ENCODE measurements around the gene CCM2L.
"Not testable (repeated sequence)": the region's sequence is repeated elsewhere in the genome, so short reads cannot be mapped to it uniquely, and the experiment has no call there.

The CCM2L gene

GRCh38 chr20:32031007-32031958 is 21.0 kb downstream of the CCM2L start:
- peak; percentile 33 for DNase-seq

- no peak for DNase-seq
Observed at GRCh38 chr20:32033316-32033715, 23.1 kb downstream of the CCM2L start.

GRCh38 chr20:32033721-32034120 is 23.5 kb downstream of the CCM2L start:
- not testable (repeated sequence) for DNase-seq

DNA sequence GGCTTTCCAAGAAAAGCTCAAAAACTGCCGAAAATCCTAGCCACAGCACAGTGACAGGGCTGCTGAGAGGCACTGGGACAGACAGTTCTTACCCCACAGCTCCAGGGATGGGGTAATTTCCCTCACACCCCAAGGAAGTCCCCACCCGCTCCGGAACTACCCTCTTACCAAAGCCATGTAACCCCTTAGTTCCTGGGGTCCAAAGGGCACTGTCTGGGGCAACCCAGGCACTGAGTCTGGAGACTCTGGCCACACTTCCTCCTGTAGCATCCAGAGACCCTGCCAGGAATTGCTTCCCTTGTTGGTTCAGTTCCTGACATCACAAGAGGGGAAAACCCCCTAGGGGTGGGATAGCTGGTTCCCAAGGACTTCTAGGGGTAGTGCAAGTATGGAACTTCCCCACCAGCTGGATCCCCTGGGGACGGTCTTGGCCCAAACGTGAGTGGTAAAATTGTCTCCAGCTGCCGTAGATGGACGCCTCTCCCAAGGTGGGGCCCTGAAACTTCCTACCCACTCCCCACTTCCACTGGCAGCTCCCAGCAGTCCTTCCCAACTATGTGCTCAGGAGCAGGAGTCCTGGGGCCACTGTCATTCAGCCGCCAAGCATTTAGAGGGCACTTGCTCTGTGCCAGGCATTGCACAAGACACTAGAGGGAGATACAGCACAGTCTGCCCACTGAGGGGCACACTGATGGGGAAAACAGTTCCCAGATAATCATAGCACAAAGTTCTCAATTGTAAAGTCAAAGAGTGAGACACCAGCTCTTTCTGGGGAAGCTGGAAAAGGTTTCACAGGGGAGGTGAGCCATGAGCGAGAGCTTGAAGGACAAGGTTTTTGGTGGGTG is 24.6 kb downstream of the CCM2L start:
- no peak for DNase-seq

DNA sequence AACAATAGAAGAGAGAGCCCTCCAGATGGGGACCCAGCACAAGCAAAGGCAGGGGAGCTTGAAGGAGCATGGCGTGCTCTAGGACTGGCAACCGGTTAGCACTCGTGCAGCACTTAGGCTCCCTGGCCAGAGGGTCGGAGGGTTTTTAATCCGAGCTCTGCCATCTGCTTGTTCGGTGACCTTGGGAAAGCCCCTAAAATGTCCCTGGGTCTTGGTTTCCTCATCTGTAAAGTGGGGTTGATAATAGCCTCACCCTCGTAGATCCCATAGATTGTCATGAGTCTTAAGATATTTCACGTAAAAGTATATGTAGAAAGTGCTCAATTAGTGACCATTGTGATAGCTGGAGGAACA is 25.2 kb downstream of the CCM2L start:
- DNase-seq = no peak

- DNase-seq = no peak
Observed at GRCh38 chr20:32036252-32036651, 26.0 kb downstream of the CCM2L start.

- no peak for DNase-seq
Observed at GRCh38 chr20:32036716-32037485, 26.7 kb downstream of the CCM2L start.

- DNase-seq = no peak
Observed at GRCh38 chr20:32037929-32038328, 27.7 kb downstream of the CCM2L start.

DNA sequence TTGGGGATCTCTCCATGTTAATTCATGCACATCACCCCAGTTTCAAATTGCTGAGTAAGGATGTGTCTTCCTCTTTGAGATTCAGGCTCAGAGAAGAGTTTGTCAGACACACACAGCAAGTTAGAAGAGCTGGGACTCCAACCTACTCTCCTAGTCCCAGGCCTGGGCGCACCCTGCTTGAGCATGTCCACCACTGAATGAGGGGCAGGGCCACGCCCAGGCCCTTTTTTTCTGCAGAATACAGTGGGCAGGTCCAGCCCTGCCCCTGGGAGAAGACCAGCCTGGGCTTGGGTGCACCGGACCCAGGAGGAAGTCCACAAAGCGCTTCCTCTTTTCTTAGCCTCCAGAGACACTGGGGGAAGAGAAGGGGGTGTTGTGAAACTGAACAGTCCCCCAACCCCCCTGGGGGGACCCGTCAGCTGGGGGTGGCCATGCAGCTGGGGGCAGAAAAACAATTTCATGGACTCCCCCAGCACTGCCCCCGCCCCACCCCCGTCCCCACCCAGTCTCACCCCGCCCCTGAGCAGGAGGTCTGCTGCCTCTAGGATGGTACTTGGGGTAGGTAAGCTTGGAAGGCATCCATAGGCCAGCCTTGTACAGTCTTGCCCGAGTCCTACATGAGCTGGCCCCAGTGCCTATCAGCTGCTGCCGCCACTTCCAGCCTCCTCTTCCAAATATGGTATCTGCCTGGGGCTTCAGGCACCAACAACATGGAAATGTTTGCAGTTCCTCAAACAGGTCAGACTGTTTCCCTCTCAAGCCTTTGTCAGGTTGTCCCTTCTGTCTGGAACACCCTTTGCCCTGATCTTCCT is 30.1 kb downstream of the CCM2L start:
- no peak for DNase-seq

- DNase-seq = no peak
Observed at GRCh38 chr20:32045999-32046398, 35.8 kb downstream of the CCM2L start.

GRCh38 chr20:32050324-32050841 is 40.1 kb downstream of the CCM2L start:
- DNase-seq = no peak

GRCh38 chr20:32050851-32051556 is 40.8 kb downstream of the CCM2L start:
- DNase-seq = no peak

GRCh38 chr20:32051720-32052089 is 41.5 kb downstream of the CCM2L start:
- no peak for DNase-seq

GRCh38 chr20:32052090-32052777 is 42.0 kb downstream of the CCM2L start, which contains the start of gene HCK:
Gene HCK, plus strand, starts transcription at chr20:32052242.
- DNase-seq = no peak

DNA sequence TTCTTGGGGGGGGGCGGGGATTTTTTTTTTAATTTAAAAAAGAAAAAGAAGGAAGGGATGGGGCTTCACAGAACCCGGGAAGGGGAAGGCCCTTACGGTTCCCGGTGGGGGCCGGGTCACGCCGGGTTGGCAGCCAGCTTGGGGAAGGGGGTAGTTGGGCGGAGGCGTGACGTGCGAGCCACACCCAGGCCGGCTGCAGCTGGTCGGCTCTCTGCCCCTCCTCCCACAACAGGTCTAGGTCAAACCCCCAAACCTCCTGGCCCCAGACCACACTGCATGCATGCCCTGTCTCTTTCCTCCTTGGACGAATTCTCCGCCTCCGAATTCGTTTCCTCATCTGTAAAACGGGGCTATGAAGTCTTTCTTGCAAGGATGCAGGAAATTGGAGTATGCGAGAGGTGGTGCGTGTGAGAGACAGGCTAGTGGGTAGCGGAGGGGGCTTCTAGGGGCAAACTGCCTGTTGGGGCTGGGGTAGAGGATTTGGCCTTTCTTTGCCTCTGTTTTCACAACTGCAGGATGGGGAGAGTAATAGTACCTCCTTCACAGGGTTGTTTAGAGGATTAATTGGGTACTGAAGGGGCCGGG is 42.6 kb downstream of the CCM2L start:
- DNase-seq = no peak

DNA sequence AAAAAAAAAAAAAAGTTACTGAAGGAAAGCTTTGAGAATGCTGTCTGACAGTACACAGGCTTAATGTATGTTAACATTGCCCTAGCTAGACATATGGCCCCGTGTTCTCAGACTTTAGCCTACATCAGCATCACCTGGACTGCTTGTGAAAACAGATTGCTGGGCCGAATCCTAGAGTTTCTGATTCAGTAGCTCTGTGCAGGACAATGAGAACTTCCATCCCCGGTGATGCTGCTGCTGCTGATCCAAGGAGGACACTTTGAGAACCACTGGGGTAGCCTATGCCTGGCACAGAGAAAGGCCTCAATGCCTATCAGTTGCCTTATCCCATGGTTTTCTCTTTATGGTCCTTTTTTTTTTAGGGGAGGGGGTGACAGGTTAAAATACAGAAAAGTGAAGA is 43.4 kb downstream of the CCM2L start:
- DNase-seq = no peak

- DNase-seq = no peak
Observed at GRCh38 chr20:32056708-32057483, 46.7 kb downstream of the CCM2L start.

GRCh38 chr20:32057656-32058184 is 47.5 kb downstream of the CCM2L start:
- no peak for DNase-seq

- DNase-seq = no peak
Observed at GRCh38 chr20:32059189-32059588, 49.0 kb downstream of the CCM2L start.

Data from activated CD4-positive, alpha-beta T cell treated with anti-CD3 and anti-CD28 coated beads, Interleukin-2, amount 50 U/mL, for 16 hours (primary cell).